CD4-positive, alpha-beta memory T cell (primary cell): Measurements from ENCODE around the gene EXOC6B. TPM values are rescaled to one million over a fixed set of nuclear protein-coding genes. Genes with fewer than 3 reads are reported as not detected.

Source experiments
- CTCF ChIA-PET: fragments of 350-600 bp; sonication (Branson Sonifier 250); formaldehyde crosslinking; loops from one replicate; lab custom pipeline; 2021; ENCODE audit warnings: inconsistent platforms; ENCODE audit not compliant: partially characterized antibody; lab: Charles Lee
- POLR2A ChIA-PET: fragments of 350-600 bp; sonication (Branson Sonifier 250); formaldehyde crosslinking; loops from one replicate; lab custom pipeline; 2021; ENCODE audit not compliant: partially characterized antibody; lab: Charles Lee
- DNase-seq, 5 donors: peaks; one replicate each; pipeline versions ENCODE4 v3.0.0 to v3.0.0-alpha.2; 2020 to 2022; ENCODE audit warnings: mixed read lengths in 1 of 5
- H3K27ac ChIP-seq: one replicate; pipeline ENCODE4 v1.7.0; 2013; ENCODE audit warnings: low read depth, low read length
- H3K27me3 ChIP-seq: 2 replicates; pipeline ENCODE4 v1.7.0; 2013; ENCODE audit warnings: mild to moderate bottlenecking, low read length, moderate library complexity; ENCODE audit not compliant: insufficient read depth
- H3K36me3 ChIP-seq: 2 replicates; pipeline ENCODE4 v1.7.0; 2013; ENCODE audit warnings: mild to moderate bottlenecking, low read length, moderate library complexity; ENCODE audit not compliant: insufficient read depth
- H3K4me1 ChIP-seq: 2 replicates; pipeline ENCODE4 v1.7.0; 2013; ENCODE audit warnings: mild to moderate bottlenecking, low read length, moderate library complexity; ENCODE audit not compliant: insufficient read depth
- H3K4me3 ChIP-seq, 2 donors: one replicate each; pipeline ENCODE4 v1.7.0; 2013; ENCODE audit warnings: low read length in 2 of 2, mild to moderate bottlenecking in 1 of 2
- H3K9me3 ChIP-seq, 2 donors: one replicate each; pipeline ENCODE4 v1.7.0; 2013; ENCODE audit warnings: low read length in 2 of 2, control low read depth in 1 of 2; ENCODE audit not compliant: control insufficient read depth in 1 of 2
- H3K27ac Mint-ChIP-seq, 7 donors: one replicate each; pipeline ENCODE4 v1.8.0; 2020 to 2021; ENCODE audit warnings: mixed read lengths in 7 of 7, mild to moderate bottlenecking in 6 of 7, inconsistent platforms in 3 of 7, moderate library complexity in 3 of 7
- H3K27me3 Mint-ChIP-seq, 2 donors: one replicate each; pipeline ENCODE4 v1.8.0; 2020 to 2021; ENCODE audit warnings: mixed read lengths in 2 of 2
- H3K36me3 Mint-ChIP-seq, 2 donors: one replicate each; pipeline ENCODE4 v1.8.0; 2020 to 2021; ENCODE audit warnings: mixed read lengths in 2 of 2, inconsistent platforms in 1 of 2, mild to moderate bottlenecking in 1 of 2
- H3K4me1 Mint-ChIP-seq, 4 donors: one replicate each; pipeline ENCODE4 v1.8.0; 2020 to 2021; ENCODE audit warnings: mixed read lengths in 4 of 4, mild to moderate bottlenecking in 1 of 4
- H3K4me3 Mint-ChIP-seq, 8 donors: one replicate each; pipeline ENCODE4 v1.8.0; 2020 to 2021; ENCODE audit warnings: mixed read lengths in 8 of 8, mild to moderate bottlenecking in 7 of 8, moderate library complexity in 6 of 8, inconsistent platforms in 3 of 8
- H3K9me3 Mint-ChIP-seq, 8 donors: one replicate each; pipeline ENCODE4 v1.8.0; 2020 to 2021; ENCODE audit warnings: mixed read lengths in 8 of 8, mild to moderate bottlenecking in 5 of 8, inconsistent platforms in 3 of 8, moderate library complexity in 1 of 8
- intact Hi-C: fragments of 100-400 bp; cut with micrococcal nuclease; formaldehyde crosslinking; loops from one replicate; pipeline ENCODE4 v1.15.1; 2023
- polyA plus RNA-seq, 2 donors: library from polyadenylated mRNA; unstranded; fragments of 300-500 nt; fragmentation: Illumina TruSeq; gene quantifications; one replicate each; pipeline ENCODE4 v1.2.3, GENCODE V29; 2021
- total RNA-seq, 2 experiments: library from RNA; stranded (reverse); gene quantifications; one replicate each; pipeline ENCODE4 v1.2.3, GENCODE V29; 2021

The EXOC6B gene
- total and polyA plus RNA-seq, 4 experiments from 2014 or later = 1.3 to 19.8 (median 10.7) TPM

GRCh38 chr2:72204156-72204785 is 621.6 kb downstream of the EXOC6B start:
- Histone ChIP-seq H3K27me3 (no peaks in the 10 kb centered on the region), H3K4me3 (no peak overlapping the region), H3K4me1 (no peaks in the 10 kb centered on the region), H3K36me3 (no peaks in the 10 kb centered on the region), H3K27ac (no peak overlapping the region), H3K9me3 (no peaks in the 10 kb centered on the region)
- H3K27me3 Mint-ChIP-seq = no peaks in the 10 kb centered on the region
- no peaks in the 10 kb centered on the region for H3K4me1 Mint-ChIP-seq
- no peak overlapping the region for H3K4me3 Mint-ChIP-seq
- no peak overlapping the region for H3K27ac Mint-ChIP-seq
- no peak for DNase-seq
- POLR2A ChIA-PET = no interaction called here
- CTCF ChIA-PET = no interaction called here
- H3K36me3 Mint-ChIP-seq = no peaks in the 10 kb centered on the region
- intact Hi-C loops = no loop called here
- no peaks in the 10 kb centered on the region for H3K9me3 Mint-ChIP-seq

- intact Hi-C loops = no loop called here
- no peak for DNase-seq
- H3K36me3 Mint-ChIP-seq = peaks cover 0 to 8% of the 10 kb centered on the region in 2 donors
Measured at GRCh38 chr2:72198532-72199241, 627.1 kb downstream of the EXOC6B start.

GRCh38 chr2:72193723-72194122 is 632.1 kb downstream of the EXOC6B start:
- H3K4me1 Mint-ChIP-seq = no peaks in the 10 kb centered on the region
- intact Hi-C loops = no loop called here
- no peak overlapping the region for H3K4me3 Mint-ChIP-seq
- ChIA-PET CTCF (no interaction called here), POLR2A (no interaction called here)
- H3K9me3 ChIP-seq = no peaks in the 10 kb centered on the region
- no peaks in the 10 kb centered on the region for H3K27me3 Mint-ChIP-seq
- H3K36me3 Mint-ChIP-seq = peaks cover 3 to 38% of the 10 kb centered on the region in 2 donors
- no peaks in the 10 kb centered on the region for H3K36me3 ChIP-seq
- H3K27ac Mint-ChIP-seq = no peak overlapping the region
- DNase-seq = no peak
- H3K4me1 ChIP-seq = no peaks in the 10 kb centered on the region
- no peaks in the 10 kb centered on the region for H3K27me3 ChIP-seq
- no peak overlapping the region for H3K4me3 ChIP-seq
- H3K27ac ChIP-seq = no peak overlapping the region
- H3K9me3 Mint-ChIP-seq = peaks cover 0 to 6% (median 0%) of the 10 kb centered on the region in 8 donors

More at GRCh38 chr2:72198532-72199241, 627.1 kb downstream of the EXOC6B start:
- H3K27ac ChIP-seq = no peak overlapping the region
- no peak overlapping the region for H3K27ac Mint-ChIP-seq
- H3K4me3 ChIP-seq = no peak overlapping the region
- no peaks in the 10 kb centered on the region for H3K9me3 Mint-ChIP-seq
- H3K4me1 ChIP-seq = no peaks in the 10 kb centered on the region
- H3K27me3 Mint-ChIP-seq = no peaks in the 10 kb centered on the region
- H3K9me3 ChIP-seq = no peaks in the 10 kb centered on the region
- no peaks in the 10 kb centered on the region for H3K4me1 Mint-ChIP-seq
- H3K4me3 Mint-ChIP-seq = no peak overlapping the region
- H3K27me3 ChIP-seq = no peaks in the 10 kb centered on the region
- ChIA-PET POLR2A (interaction anchor here (0.6 kb wide), 1 partner anchor 14 kb away, joined by 3 read pairs; no protein-coding TSS in a partner anchor), CTCF (interaction anchor here (0.9 kb wide), 1 partner anchor 8 kb away, joined by 3 read pairs; no protein-coding TSS in a partner anchor)
- H3K36me3 ChIP-seq = no peaks in the 10 kb centered on the region

- no peaks in the 10 kb centered on the region for H3K27me3 ChIP-seq
- H3K4me3 ChIP-seq = no peak overlapping the region
- Mint-ChIP-seq H3K9me3 (peaks cover 0 to 10% (median 3%) of the 10 kb centered on the region in 8 donors), H3K27ac (no peak overlapping the region), H3K4me3 (no peak overlapping the region), H3K4me1 (no peaks in the 10 kb centered on the region), H3K36me3 (peaks cover 5 to 51% of the 10 kb centered on the region in 2 donors), H3K27me3 (no peaks in the 10 kb centered on the region)
- intact Hi-C loops = no loop called here
- H3K9me3 ChIP-seq = no peaks in the 10 kb centered on the region
- H3K27ac ChIP-seq = no peak overlapping the region
- DNase-seq = no peak
- POLR2A ChIA-PET = interaction anchor here (0.5 kb wide), 1 partner anchor 40 kb away, joined by 3 read pairs; no protein-coding TSS in a partner anchor
- no peaks in the 10 kb centered on the region for H3K4me1 ChIP-seq
- H3K36me3 ChIP-seq = no peaks in the 10 kb centered on the region
- CTCF ChIA-PET = no interaction called here
Measured at GRCh38 chr2:72191441-72191840, 634.4 kb downstream of the EXOC6B start.

GRCh38 chr2:72185206-72185605 is 640.6 kb downstream of the EXOC6B start:
- H3K4me3 ChIP-seq = no peak overlapping the region
- H3K27me3 ChIP-seq = no peaks in the 10 kb centered on the region
- no peak overlapping the region for H3K4me3 Mint-ChIP-seq
- H3K4me1 Mint-ChIP-seq = no peaks in the 10 kb centered on the region
- peaks cover 0 to 10% (median under 1%) of the 10 kb centered on the region in 8 donors for H3K9me3 Mint-ChIP-seq
- H3K27ac ChIP-seq = no peak overlapping the region
- H3K36me3 ChIP-seq = no peaks in the 10 kb centered on the region
- no peaks in the 10 kb centered on the region for H3K27me3 Mint-ChIP-seq
- H3K27ac Mint-ChIP-seq = no peak overlapping the region
- peaks cover 10 to 36% of the 10 kb centered on the region in 2 donors for H3K36me3 Mint-ChIP-seq
- H3K4me1 ChIP-seq = no peaks in the 10 kb centered on the region
- no peak for DNase-seq
- ChIA-PET POLR2A (interaction anchor here (1.1 kb wide), 1 partner anchor 13 kb away, joined by 3 read pairs; no protein-coding TSS in a partner anchor), CTCF (no interaction called here)
- no peaks in the 10 kb centered on the region for H3K9me3 ChIP-seq
- intact Hi-C loops = no loop called here

GRCh38 chr2:72183466-72183865 is 642.4 kb downstream of the EXOC6B start:
- intact Hi-C loops = no loop called here
- Histone ChIP-seq H3K4me3 (no peak overlapping the region), H3K27me3 (no peaks in the 10 kb centered on the region), H3K9me3 (no peaks in the 10 kb centered on the region), H3K4me1 (no peaks in the 10 kb centered on the region), H3K27ac (no peak overlapping the region), H3K36me3 (no peaks in the 10 kb centered on the region)
- H3K36me3 Mint-ChIP-seq = peaks cover 22 to 42% of the 10 kb centered on the region in 2 donors
- ChIA-PET CTCF (no interaction called here), POLR2A (no interaction called here)
- no peaks in the 10 kb centered on the region for H3K4me1 Mint-ChIP-seq
- DNase-seq = no peak
- no peak overlapping the region for H3K4me3 Mint-ChIP-seq
- peaks cover 0 to 5% (median 0%) of the 10 kb centered on the region in 8 donors for H3K9me3 Mint-ChIP-seq
- no peaks in the 10 kb centered on the region for H3K27me3 Mint-ChIP-seq
- H3K27ac Mint-ChIP-seq = no peak overlapping the region

- intact Hi-C loops = no loop called here
- Histone ChIP-seq H3K36me3 (no peaks in the 10 kb centered on the region), H3K27me3 (no peaks in the 10 kb centered on the region), H3K4me1 (no peaks in the 10 kb centered on the region), H3K9me3 (no peaks in the 10 kb centered on the region), H3K4me3 (no peak overlapping the region), H3K27ac (no peak overlapping the region)
- Mint-ChIP-seq H3K36me3 (peaks cover 25 to 42% of the 10 kb centered on the region in 2 donors), H3K4me1 (no peaks in the 10 kb centered on the region), H3K9me3 (peaks cover 0 to 2% (median 0%) of the 10 kb centered on the region in 8 donors), H3K27ac (no peak overlapping the region), H3K27me3 (no peaks in the 10 kb centered on the region), H3K4me3 (no peak overlapping the region)
- ChIA-PET CTCF (no interaction called here), POLR2A (no interaction called here)
- no peak for DNase-seq
Measured at GRCh38 chr2:72183016-72183415, 642.8 kb downstream of the EXOC6B start.
